ENCODE results near the gene MEIG1. TPM values are rescaled to one million over a fixed set of nuclear protein-coding genes. Genes with fewer than 3 reads are reported as not detected.

MEIG1 gene
- total RNA-seq, 6 donors from 2014 or later = 0.44 to 2.0 TPM; not detected in 4

DNA sequence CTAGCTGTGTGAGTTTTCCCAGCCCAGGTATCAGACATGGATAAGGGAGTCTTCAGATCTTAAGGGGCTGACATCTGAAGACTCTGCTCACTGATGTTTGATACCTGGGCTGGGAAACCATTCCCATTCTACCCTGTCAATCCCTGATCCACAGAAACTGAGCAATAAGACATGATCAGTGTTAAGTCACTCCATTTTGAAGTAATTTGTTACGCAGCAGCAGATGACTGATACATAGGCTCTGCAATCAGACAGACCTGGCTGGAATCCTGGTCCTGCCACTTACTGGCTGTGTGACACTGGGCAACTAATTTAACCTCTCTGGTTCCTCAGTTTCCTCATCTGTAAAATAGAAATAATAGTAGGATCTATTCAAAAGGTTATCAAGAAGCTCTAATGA lies 11.9 kb upstream of the MEIG1 start:
- Histone ChIP-seq H3K4me3 (no peak overlapping the region), H3K36me3 (peaks cover 2 to 59% (median 30%) of the 10 kb centered on the region in 4 donors), H3K9me3 (no peaks in the 10 kb centered on the region), H3K27me3 (no peaks in the 10 kb centered on the region), H3K27ac (no peak overlapping the region), H3K4me1 (peaks cover 7 to 15% (median 13%) of the 10 kb centered on the region in 4 donors)
- DNase-seq (no peak), ATAC-seq (ENCODE audit: low FRiP score in 2 of 2) (no peak)
- 100% methylated on average over 1 of the region's 1 CpG for WGBS, 2 donors
- TF ChIP-seq CTCF (IDR thresholded peaks at IDR 0.05) (no peak), POLR2A (IDR thresholded peaks at IDR 0.05) (no peak), POLR2AphosphoS5 (IDR thresholded peaks at IDR 0.05) (no peak), EP300 (IDR thresholded peaks at IDR 0.05) (no peak)

GRCh38 chr10:14949291-14949690 lies 9.9 kb upstream of the MEIG1 start:
- Histone ChIP-seq H3K27me3 (no peaks in the 10 kb centered on the region), H3K36me3 (peaks cover 0 to 40% (median 20%) of the 10 kb centered on the region in 4 donors)
- TF ChIP-seq POLR2AphosphoS5 (IDR thresholded peaks at IDR 0.05) (no peak), EP300 (IDR thresholded peaks at IDR 0.05) (no peak)

GRCh38 chr10:14952851-14953423 lies 6.3 kb upstream of the MEIG1 start:
- ATAC-seq (ENCODE audit: low FRiP score in 2 of 2) = no peak
- H3K36me3 ChIP-seq = peaks cover 0 to 10% (median under 1%) of the 10 kb centered on the region in 4 donors

More at GRCh38 chr10:14949291-14949690, 9.9 kb upstream of the MEIG1 start:
- H3K4me3 ChIP-seq = no peak overlapping the region
- no peaks in the 10 kb centered on the region for H3K9me3 ChIP-seq
- no peak for DNase-seq
- H3K27ac ChIP-seq = no peak overlapping the region
- peaks cover 16 to 26% (median 23%) of the 10 kb centered on the region in 4 donors for H3K4me1 ChIP-seq
- WGBS, 2 donors = 89 to 92% methylated on average over 5 of the region's 5 CpGs
- ATAC-seq (ENCODE audit: low FRiP score in 2 of 2) = no peak

GRCh38 chr10:14953424-14954000 lies 5.7 kb upstream of the MEIG1 start:
- DNase-seq (peak; percentile 59 to 91), ATAC-seq (ENCODE audit: low FRiP score in 2 of 2) (peak; percentile 72 to 75)
- peak overlapping the region; percentile 57 to 84 (median 70) for H3K4me3 ChIP-seq
- 0% methylated on average over 8 to 31 of the region's 32 CpGs for WGBS, 2 donors
- H3K36me3 ChIP-seq = peaks cover 0 to 4% (median 0%) of the 10 kb centered on the region in 4 donors
- peak overlapping the region; percentile 90 to 92 (median 90) for H3K27ac ChIP-seq
- H3K27me3 ChIP-seq = no peaks in the 10 kb centered on the region
- peaks cover 21 to 35% (median 30%) of the 10 kb centered on the region in 4 donors for H3K4me1 ChIP-seq
- TF ChIP-seq EP300 (IDR thresholded peaks at IDR 0.05) = no peak
- peak in 3 of 6 experiments; percentile 10 to 29 (median 19) for TF ChIP-seq CTCF (IDR thresholded peaks at IDR 0.05)
- no peaks in the 10 kb centered on the region for H3K9me3 ChIP-seq

More at GRCh38 chr10:14952851-14953423, 6.3 kb upstream of the MEIG1 start:
- TF ChIP-seq POLR2A (IDR thresholded peaks at IDR 0.05) (no peak), EP300 (IDR thresholded peaks at IDR 0.05) (no peak), POLR2AphosphoS5 (IDR thresholded peaks at IDR 0.05) (no peak), CTCF (IDR thresholded peaks at IDR 0.05) (no peak)
- H3K9me3 ChIP-seq = no peaks in the 10 kb centered on the region
- peak overlapping the region; percentile 90 to 92 (median 90) for H3K27ac ChIP-seq
- 41 to 43% methylated on average over 10 of the region's 10 CpGs for WGBS, 2 donors
- H3K27me3 ChIP-seq = no peaks in the 10 kb centered on the region
- DNase-seq = no peak
- peaks cover 21 to 35% (median 30%) of the 10 kb centered on the region in 4 donors for H3K4me1 ChIP-seq
- H3K4me3 ChIP-seq = peak overlapping the region; percentile 57 to 84 (median 70)

DNA sequence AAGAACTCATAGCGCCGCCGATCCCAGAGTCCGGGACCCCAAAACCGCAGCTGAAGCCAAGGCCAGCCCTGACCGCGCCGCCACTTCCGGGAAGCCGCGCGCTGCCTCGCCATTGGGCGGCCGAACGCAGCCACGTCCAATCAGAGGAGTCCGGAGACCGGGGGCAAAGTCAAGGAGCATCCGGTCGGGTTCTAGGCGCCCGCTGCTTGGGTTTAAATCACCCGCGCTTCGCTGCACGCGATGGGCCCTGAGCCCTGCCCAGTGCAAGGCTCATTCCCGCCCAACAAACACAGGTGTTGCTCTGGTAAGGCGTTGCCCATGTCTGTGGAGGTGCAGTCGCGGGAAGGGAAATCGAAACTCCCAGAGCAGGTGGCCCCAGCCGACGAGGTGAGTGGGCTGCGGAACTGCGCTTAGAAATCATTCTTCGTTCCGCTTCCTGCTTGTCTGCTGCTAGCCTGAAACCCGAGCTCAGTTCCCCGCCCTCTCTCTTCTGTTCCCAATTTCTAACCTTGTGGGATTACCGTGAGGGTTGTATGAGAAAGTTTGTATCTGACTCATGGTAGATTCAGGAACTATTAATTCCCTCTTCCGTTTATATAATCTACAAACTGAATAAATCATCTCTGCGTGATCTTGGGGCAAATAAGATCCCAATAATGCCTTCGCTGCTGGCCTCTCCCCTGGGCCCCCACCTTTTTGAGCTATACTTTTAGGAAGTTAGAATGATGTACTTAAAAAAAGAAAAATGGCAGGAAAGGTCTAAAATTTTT lies 5.0 kb upstream of the MEIG1 start, which contains the start of gene DCLRE1C:
Gene DCLRE1C, minus strand, starts transcription at position 96 of the 770 bp plus-strand sequence. Its CDS starts 86 bp downstream, at position 10.
- WGBS, 2 donors = 0 to 1% methylated on average over 20 to 40 of the region's 45 CpGs

More for the DNA sequence above, 5.0 kb upstream of the MEIG1 start, which contains the start of gene DCLRE1C:
- H3K27me3 ChIP-seq = no peaks in the 10 kb centered on the region
- H3K4me3 ChIP-seq = peak within 1 kb of the TSS; percentile 57 to 84 (median 70)
- H3K4me1 ChIP-seq = peaks cover 21 to 35% (median 30%) of the 10 kb centered on the region in 4 donors
- H3K27ac ChIP-seq = peak within 1 kb of the TSS; percentile 90 to 92 (median 90)
- TF ChIP-seq POLR2AphosphoS5 (IDR thresholded peaks at IDR 0.05) = peak; percentile 68 to 69
- TF ChIP-seq POLR2A (IDR thresholded peaks at IDR 0.05) = peak in 2 of 4 donors; percentile 30 to 68
- TF ChIP-seq CTCF (IDR thresholded peaks at IDR 0.05) = no peak
- peak; percentile 93 to 97 for DNase-seq
- H3K9me3 ChIP-seq = no peaks in the 10 kb centered on the region
- H3K36me3 ChIP-seq = no peaks in the 10 kb centered on the region
- ATAC-seq (ENCODE audit: low FRiP score in 2 of 2) = peak; percentile 97
